ENCODE data around the gene ZNF408.
"Not testable (repeated sequence)": the region's sequence is repeated elsewhere in the genome, so short reads cannot be mapped to it uniquely, and the experiment has no call there.

ZNF408 gene

GRCh38 chr11:46700241-46701077 is at the start of gene ZNF408, which contains the start of gene ARHGAP1:
ZNF408 (plus strand) TSS chr11:46701031; CDS start chr11:46701048, 17 bp downstream.
ARHGAP1 (minus strand) TSS chr11:46700619; CDS start chr11:46696107, 4,512 bp downstream.
- peak; percentile 91 for DNase-seq

- DNase-seq, result no peak
Observed at GRCh38 chr11:46655631-46656030, 45.2 kb upstream of the ZNF408 start.

- no peak for DNase-seq
Observed at GRCh38 chr11:46657186-46657585, 43.6 kb upstream of the ZNF408 start.

- no peak for DNase-seq
Observed at GRCh38 chr11:46658259-46658658, 42.6 kb upstream of the ZNF408 start.

GRCh38 chr11:46659908-46660307 is 40.9 kb upstream of the ZNF408 start:
- no peak for DNase-seq

GRCh38 chr11:46661836-46662235 is 39.0 kb upstream of the ZNF408 start:
- no peak for DNase-seq

GRCh38 chr11:46662366-46662765 is 38.5 kb upstream of the ZNF408 start:
- DNase-seq, result no peak

GRCh38 chr11:46663277-46663940 is 37.4 kb upstream of the ZNF408 start:
- DNase-seq, result no peak

- no peak for DNase-seq
Observed at GRCh38 chr11:46664612-46665011, 36.2 kb upstream of the ZNF408 start.

GRCh38 chr11:46665356-46665755 is 35.5 kb upstream of the ZNF408 start:
- no peak for DNase-seq

- DNase-seq, result no peak
Observed at GRCh38 chr11:46666516-46666915, 34.3 kb upstream of the ZNF408 start.

- DNase-seq, result no peak
Observed at GRCh38 chr11:46667043-46667481, 33.8 kb upstream of the ZNF408 start.

- no peak for DNase-seq
Observed at GRCh38 chr11:46668480-46669085, 32.2 kb upstream of the ZNF408 start.

- no peak for DNase-seq
Observed at GRCh38 chr11:46669711-46670139, 31.1 kb upstream of the ZNF408 start.

- not testable (repeated sequence) for DNase-seq
Observed at GRCh38 chr11:46670521-46670920, 30.3 kb upstream of the ZNF408 start.

GRCh38 chr11:46671958-46672315 is 28.9 kb upstream of the ZNF408 start:
- no peak for DNase-seq

- DNase-seq, result peak; percentile 67
Observed at GRCh38 chr11:46672381-46672839, 28.4 kb upstream of the ZNF408 start.

GRCh38 chr11:46673713-46674462 is 26.9 kb upstream of the ZNF408 start:
- no peak for DNase-seq

GRCh38 chr11:46674463-46675287 is 26.2 kb upstream of the ZNF408 start:
- DNase-seq, result no peak

GRCh38 chr11:46675288-46675851 is 25.5 kb upstream of the ZNF408 start:
- DNase-seq, result no peak

GRCh38 chr11:46675949-46676348 is 24.9 kb upstream of the ZNF408 start:
- DNase-seq, result no peak

Measured in NCI-H1694 (cell line).